Activated naive CD4-positive, alpha-beta T cell treated with anti-CD3 and anti-CD28 coated beads for 36 hours (primary cell): ENCODE results near the gene ACSS1. TPM values are rescaled to one million over a fixed set of nuclear protein-coding genes. Genes with fewer than 3 reads are reported as not detected.
A peak's percentile ranks its signal among the peaks of the same experiment; 100 is the strongest.

Source experiments
- CTCF ChIA-PET: fragments of 350-600 bp; sonication (Branson Sonifier 250); formaldehyde crosslinking; loops from one replicate; lab custom pipeline; 2021; ENCODE audit warnings: antibody characterized with exemption; lab: Charles Lee
- DNase-seq: peaks from one replicate; pipeline ENCODE4 v3.0.0-alpha.2; 2020
- H3K27ac Mint-ChIP-seq: one replicate; pipeline ENCODE4 v1.8.0; 2021; ENCODE audit warnings: mild to moderate bottlenecking, mixed read lengths
- H3K27me3 Mint-ChIP-seq: one replicate; pipeline ENCODE4 v1.8.0; 2021; ENCODE audit warnings: low read depth, mixed read lengths
- H3K36me3 Mint-ChIP-seq: one replicate; pipeline ENCODE4 v1.8.0; 2021; ENCODE audit warnings: low read depth, mixed read lengths
- H3K4me1 Mint-ChIP-seq: one replicate; pipeline ENCODE4 v1.8.0; 2021; ENCODE audit warnings: low read depth, mixed read lengths
- H3K4me3 Mint-ChIP-seq: one replicate; pipeline ENCODE4 v1.8.0; 2021; ENCODE audit warnings: mild to moderate bottlenecking, moderate library complexity, mixed read lengths
- H3K9me3 Mint-ChIP-seq: one replicate; pipeline ENCODE4 v1.8.0; 2021; ENCODE audit warnings: mixed read lengths
- intact Hi-C: fragments of 100-400 bp; cut with micrococcal nuclease; formaldehyde crosslinking; loops from one replicate; pipeline ENCODE4 v1.15.1; 2023
- total RNA-seq, 2 experiments: library from RNA; stranded (reverse); gene quantifications; one replicate each; pipeline ENCODE4 v1.2.3, GENCODE V29; 2021

ACSS1 gene
- total RNA-seq, 2 experiments from 2014 or later = 9.4 to 10.1 TPM

DNA sequence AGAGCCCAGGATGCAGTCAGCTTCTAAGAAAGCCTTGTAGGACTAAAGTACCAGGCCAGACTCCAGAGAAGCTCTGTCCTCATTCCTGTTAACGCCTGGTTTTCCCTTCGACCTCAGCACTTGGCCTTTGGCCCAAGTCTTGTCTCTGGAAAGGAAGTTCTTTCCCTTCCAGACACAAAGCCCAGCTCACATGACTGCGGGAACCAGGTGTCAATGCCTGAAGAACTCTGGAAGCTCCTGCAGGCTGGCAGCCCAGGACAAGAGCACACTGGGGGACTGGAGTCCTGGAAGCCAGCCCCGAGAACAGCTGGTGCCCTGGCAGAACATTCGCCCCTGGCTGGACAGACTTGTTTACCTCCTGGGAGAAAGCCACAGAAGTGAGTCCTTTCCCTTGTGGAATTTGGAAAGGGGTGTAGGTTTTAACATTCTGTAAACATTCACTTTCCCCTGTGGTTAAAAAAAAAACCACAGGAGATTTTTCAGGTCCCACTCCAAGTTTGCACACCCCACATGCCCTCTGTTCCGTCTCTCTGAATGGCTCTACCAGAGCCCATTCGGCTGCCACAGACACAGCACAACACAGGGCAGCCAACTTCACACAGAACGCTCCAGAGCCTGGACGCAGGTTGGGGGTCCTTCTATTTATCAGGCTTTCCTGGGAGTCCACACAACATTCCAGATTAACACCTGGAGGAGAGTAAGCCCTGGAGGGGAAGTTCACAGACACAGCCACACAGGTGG is 18.1 kb downstream of the ACSS1 start:
- no peaks in the 10 kb centered on the region for H3K9me3 Mint-ChIP-seq
- H3K27ac Mint-ChIP-seq = no peak overlapping the region
- H3K27me3 Mint-ChIP-seq = no peaks in the 10 kb centered on the region
- H3K4me3 Mint-ChIP-seq = no peak overlapping the region
- peaks cover 68% of the 10 kb centered on the region for H3K4me1 Mint-ChIP-seq
- DNase-seq = no peak
- H3K36me3 Mint-ChIP-seq = no peaks in the 10 kb centered on the region
- intact Hi-C loops = no loop called here
- CTCF ChIA-PET = no interaction called here

DNA sequence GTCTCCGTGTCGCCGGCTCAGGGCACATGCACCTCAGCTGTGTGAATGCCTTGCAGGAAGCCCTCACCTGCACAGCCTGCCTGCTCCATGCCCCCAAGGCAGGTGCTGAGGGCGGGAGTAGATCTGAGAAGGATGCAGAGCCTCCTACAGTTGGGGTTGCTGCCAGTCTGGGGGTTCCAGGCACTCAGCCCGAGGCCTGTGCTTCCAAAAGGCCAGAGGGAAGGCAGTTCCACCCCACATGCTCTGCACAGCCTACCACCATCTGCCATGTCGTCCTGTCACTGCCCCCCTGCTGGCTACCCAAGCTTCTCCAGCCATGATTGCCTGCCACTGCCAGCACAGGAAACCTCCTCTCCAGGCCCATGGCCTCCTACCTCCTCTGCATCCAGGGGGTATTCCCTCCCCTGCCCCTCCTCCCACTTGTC is 19.3 kb downstream of the ACSS1 start:
- Mint-ChIP-seq H3K9me3 (no peaks in the 10 kb centered on the region), H3K27ac (peak overlapping the region; percentile 14), H3K27me3 (no peaks in the 10 kb centered on the region), H3K4me1 (peaks cover 68% of the 10 kb centered on the region), H3K36me3 (no peaks in the 10 kb centered on the region), H3K4me3 (no peak overlapping the region)
- CTCF ChIA-PET = interaction anchor here (0.9 to 1.2 kb wide), 2 partner anchors 21 to 27 kb away, joined by 3 to 4 read pairs; no protein-coding TSS in a partner anchor
- no peak for DNase-seq
- intact Hi-C loops = no loop called here

DNA sequence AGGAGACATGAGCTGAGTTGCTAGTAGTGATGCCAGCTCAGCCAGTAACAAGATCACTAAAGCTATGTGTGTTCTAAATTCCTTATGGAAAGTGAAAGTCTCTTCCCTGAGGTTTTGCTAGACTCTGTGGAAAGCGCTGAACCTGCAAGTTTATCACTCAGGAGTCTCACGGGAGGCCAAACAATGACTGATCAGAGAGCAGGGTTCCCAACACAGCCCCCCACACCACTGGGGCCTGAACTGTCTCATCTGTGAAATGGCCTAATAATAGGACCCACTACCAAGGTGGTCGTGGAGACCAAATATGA is 19.9 kb downstream of the ACSS1 start:
- no peaks in the 10 kb centered on the region for H3K27me3 Mint-ChIP-seq
- CTCF ChIA-PET = interaction anchor here (0.9 to 1.2 kb wide), 2 partner anchors 21 to 27 kb away, joined by 3 to 4 read pairs; no protein-coding TSS in a partner anchor
- DNase-seq = no peak
- no peaks in the 10 kb centered on the region for H3K36me3 Mint-ChIP-seq
- no peak overlapping the region for H3K27ac Mint-ChIP-seq
- H3K9me3 Mint-ChIP-seq = no peaks in the 10 kb centered on the region
- H3K4me1 Mint-ChIP-seq = peaks cover 65% of the 10 kb centered on the region
- H3K4me3 Mint-ChIP-seq = no peak overlapping the region
- intact Hi-C loops = no loop called here

DNA sequence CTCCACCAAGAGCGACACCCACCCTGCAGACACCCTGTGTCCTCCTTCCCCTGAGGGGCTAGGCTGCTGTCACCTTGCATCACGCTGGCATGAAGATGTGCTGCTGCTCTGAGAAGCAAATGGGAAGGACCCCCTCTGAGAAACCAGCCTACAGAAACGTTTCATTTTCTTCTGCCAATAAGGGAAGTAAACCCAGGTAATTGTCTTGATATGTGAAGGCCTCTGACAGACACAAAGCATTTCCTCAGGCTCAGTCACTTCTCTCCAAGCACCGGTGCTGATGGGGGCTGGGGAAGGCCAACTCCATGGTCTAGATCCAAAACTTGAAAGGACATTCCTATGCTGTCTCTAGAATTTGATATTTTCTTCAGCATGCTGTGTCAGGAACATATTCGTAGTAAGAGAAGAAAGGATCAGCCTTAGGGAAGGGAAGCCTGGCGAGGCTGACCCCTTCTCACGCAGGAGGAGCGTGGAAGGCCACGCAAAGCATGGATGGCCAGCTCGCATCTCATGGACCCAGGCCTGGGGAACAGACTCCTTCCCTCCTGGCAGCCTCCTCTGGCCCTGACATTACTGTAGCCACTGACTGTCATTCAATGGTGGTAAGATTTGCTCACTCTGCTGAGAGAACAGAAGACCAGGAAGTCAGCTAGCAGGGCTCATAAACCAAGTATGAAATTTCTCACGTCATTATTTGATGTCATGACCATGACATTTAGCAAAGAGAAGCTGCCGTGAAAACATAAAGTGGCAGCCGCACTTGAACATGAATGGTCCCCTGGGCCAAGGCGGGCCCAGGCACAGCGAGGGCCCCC is 20.4 kb downstream of the ACSS1 start:
- peak overlapping the region; percentile 13 for H3K27ac Mint-ChIP-seq
- CTCF ChIA-PET = interaction anchor here (0.9 to 1.2 kb wide), 2 partner anchors 22 to 28 kb away, joined by 3 to 4 read pairs; no protein-coding TSS in a partner anchor

DNA sequence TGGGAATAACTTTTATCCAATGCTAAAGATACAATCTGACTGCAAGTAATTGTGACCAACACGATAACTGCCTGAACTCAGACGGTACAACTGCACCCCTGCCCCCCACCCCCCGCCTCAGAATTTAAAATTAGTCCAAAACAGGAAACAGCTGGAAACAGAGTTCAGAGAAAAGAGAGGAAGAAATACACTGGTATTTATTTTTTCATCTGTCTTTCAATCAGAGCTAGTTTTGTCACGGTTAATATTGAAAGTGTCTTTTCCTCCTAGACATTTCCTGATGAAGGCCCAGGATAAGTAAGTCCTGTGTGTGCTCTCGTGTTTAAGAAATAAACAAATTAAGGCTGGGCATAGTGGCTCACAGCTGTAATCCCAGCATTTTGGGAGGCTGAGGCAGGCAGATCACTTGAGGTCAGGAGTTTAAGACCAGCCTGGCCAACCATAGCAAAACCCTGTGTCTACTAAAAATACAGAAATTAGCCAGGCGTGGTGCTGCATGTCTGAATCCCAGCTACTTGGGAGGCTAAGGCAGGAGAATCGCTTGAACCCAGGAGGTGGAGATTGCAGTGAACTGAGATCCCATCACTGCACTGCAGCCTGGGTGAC is 21.5 kb downstream of the ACSS1 start:
- H3K9me3 Mint-ChIP-seq = no peaks in the 10 kb centered on the region
- H3K27ac Mint-ChIP-seq = peak overlapping the region; percentile 26
- H3K36me3 Mint-ChIP-seq = no peaks in the 10 kb centered on the region
- peaks cover 49% of the 10 kb centered on the region for H3K4me1 Mint-ChIP-seq
- DNase-seq = no peak
- no peaks in the 10 kb centered on the region for H3K27me3 Mint-ChIP-seq
- peak overlapping the region; percentile 23 for H3K4me3 Mint-ChIP-seq
- CTCF ChIA-PET = interaction anchor here (0.6 to 1.4 kb wide), 7 partner anchors 15 to 352 kb away, joined by 3 to 6 read pairs (median 4); no protein-coding TSS in a partner anchor
- intact Hi-C loops = loop anchor here (1.0 kb wide), 2 partner anchors 21 to 43 kb away; no protein-coding TSS in a partner anchor

More for the DNA sequence above, 20.4 kb downstream of the ACSS1 start:
- no peaks in the 10 kb centered on the region for H3K9me3 Mint-ChIP-seq
- H3K4me1 Mint-ChIP-seq = peaks cover 60% of the 10 kb centered on the region
- DNase-seq = no peak
- no peaks in the 10 kb centered on the region for H3K36me3 Mint-ChIP-seq
- intact Hi-C loops = no loop called here
- no peaks in the 10 kb centered on the region for H3K27me3 Mint-ChIP-seq
- H3K4me3 Mint-ChIP-seq = no peak overlapping the region

DNA sequence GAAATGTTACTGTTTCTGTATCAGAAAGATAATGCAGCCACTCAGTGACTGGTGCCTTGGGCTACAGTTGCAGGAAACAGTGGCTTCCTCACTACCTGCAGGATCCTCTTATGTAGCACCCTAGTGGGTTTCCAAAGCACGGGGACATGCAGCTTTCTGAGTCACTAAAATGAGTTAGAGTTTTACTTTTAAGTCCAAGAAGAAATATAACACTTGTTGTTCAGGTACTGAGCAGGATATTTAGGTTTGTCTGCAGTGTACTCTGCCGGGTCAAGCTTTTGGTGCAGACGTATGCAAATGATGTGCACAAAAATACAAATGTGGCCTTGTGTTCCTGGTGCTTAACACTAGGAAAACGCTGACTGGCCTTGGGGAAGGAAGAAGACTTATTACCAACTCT is 22.0 kb downstream of the ACSS1 start:
- Mint-ChIP-seq H3K4me3 (peak overlapping the region; percentile 23), H3K27me3 (no peaks in the 10 kb centered on the region), H3K36me3 (no peaks in the 10 kb centered on the region), H3K9me3 (no peaks in the 10 kb centered on the region), H3K27ac (peak overlapping the region; percentile 26), H3K4me1 (peaks cover 46% of the 10 kb centered on the region)
- CTCF ChIA-PET = interaction anchor here (0.9 to 1.4 kb wide), 4 partner anchors 29 to 144 kb away, joined by 3 to 6 read pairs (median 4); no protein-coding TSS in a partner anchor
- intact Hi-C loops = loop anchor here (1.0 kb wide), 2 partner anchors 21 to 43 kb away; no protein-coding TSS in a partner anchor
- peak; percentile 55 for DNase-seq

DNA sequence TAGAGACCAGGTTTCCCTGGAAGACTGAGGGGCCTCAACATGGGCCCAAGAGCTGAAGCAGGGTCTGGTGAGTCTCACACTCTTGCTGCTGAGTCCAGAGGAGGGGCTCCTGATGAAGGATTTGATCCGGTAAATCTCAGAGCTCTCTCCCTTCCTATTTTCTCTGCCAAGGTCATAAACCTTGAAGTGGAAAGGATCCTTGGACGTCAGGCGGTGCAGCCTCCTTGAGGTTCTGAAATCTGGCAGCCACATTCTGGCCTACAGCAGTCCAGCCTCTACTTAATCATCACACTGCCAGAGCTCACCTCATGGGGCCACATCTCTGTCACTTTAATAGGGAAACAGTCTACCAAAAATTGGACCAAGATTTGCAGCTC is 24.0 kb downstream of the ACSS1 start:
- peaks cover 34% of the 10 kb centered on the region for H3K4me1 Mint-ChIP-seq
- no peak overlapping the region for H3K4me3 Mint-ChIP-seq
- CTCF ChIA-PET = interaction anchor here (0.7 to 1.2 kb wide), 3 partner anchors 35 to 103 kb away, joined by 3 to 8 read pairs (median 3); partner anchors contain the start of gene APMAP
- H3K36me3 Mint-ChIP-seq = peaks cover 2% of the 10 kb centered on the region
- no peaks in the 10 kb centered on the region for H3K27me3 Mint-ChIP-seq
- no peak overlapping the region for H3K27ac Mint-ChIP-seq
- DNase-seq = no peak
- intact Hi-C loops = no loop called here
- H3K9me3 Mint-ChIP-seq = no peaks in the 10 kb centered on the region

DNA sequence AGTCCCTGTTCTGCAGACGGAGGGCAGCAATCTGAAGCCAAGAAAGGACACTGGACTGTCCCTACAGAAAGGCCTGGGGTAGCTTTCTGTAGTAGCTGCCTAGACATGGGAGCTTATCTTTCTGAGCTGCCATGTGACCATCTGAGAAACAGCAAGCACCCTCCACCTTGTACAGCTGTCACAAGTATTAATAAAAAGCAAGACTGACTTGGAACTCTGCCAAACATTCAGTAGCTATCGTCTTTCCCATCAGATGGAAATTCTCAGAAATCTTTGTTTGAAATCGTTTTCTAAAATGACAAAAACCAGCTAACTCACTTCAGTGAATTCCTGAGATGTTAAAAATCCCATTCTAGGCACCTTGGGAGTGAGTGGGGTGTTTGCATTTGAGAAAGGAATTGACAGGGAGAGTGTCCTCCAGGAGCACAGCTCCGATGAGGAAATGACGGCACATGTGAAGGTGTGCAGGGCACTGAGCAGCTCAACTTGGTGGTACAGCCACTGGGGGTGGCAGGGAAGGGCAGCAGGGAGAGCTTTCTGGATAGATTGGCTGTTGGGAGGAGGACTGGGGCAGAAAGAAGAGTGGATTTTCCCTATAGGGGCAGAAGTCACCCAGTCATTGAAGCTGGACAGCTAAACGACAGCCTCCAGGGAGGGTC is 24.5 kb downstream of the ACSS1 start:
- Mint-ChIP-seq H3K27ac (no peak overlapping the region), H3K9me3 (no peaks in the 10 kb centered on the region), H3K36me3 (peaks cover 2% of the 10 kb centered on the region), H3K4me3 (no peak overlapping the region), H3K4me1 (peaks cover 30% of the 10 kb centered on the region), H3K27me3 (no peaks in the 10 kb centered on the region)
- CTCF ChIA-PET = interaction anchor here (0.6 to 1.2 kb wide), 3 partner anchors 30 to 103 kb away, joined by 3 to 8 read pairs (median 3); partner anchors contain the start of gene APMAP
- intact Hi-C loops = no loop called here
- DNase-seq = no peak

DNA sequence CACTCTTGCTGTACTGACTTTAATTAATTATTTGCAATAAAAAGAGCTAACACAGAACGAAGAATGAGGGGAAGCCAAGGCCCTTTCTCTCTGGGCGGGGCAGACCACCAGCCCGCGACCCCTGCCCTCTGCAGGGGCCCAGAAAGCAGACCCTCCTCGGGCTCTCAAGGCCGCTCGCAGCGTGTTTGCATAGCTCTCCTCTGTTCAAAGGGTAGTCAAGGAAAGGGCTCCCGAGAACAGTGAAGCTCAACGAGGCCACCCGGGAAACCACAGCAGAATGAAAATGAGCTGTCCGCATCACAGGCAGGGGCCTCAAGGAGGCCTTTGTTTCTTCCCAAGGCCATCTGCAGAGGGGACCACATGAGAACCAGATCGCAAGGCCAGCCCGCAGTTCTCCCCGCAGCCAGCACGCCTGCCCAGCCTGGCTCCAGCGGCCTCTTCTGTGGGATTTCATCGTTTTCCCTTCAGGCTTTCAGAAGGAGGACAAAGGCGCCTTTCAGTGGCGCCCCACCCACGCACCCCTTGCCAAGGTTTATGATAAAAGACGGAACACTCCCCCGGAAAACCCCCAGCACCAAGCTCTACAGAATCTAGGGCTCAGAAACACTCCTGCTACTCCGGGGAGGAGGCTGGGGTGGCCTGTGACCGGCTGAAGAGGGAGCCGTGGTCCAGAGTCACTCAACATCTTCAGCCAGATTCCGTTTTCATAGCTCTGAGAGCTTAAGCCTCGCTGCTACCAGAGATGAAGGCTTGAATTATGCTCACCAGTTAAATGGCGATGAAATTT is 25.3 kb downstream of the ACSS1 start:
- DNase-seq = no peak
- Mint-ChIP-seq H3K4me3 (no peak overlapping the region), H3K27ac (no peak overlapping the region), H3K27me3 (no peaks in the 10 kb centered on the region), H3K36me3 (peaks cover 2% of the 10 kb centered on the region), H3K4me1 (peaks cover 23% of the 10 kb centered on the region), H3K9me3 (no peaks in the 10 kb centered on the region)
- CTCF ChIA-PET = interaction anchor here (0.5 kb wide), 1 partner anchor 50 kb away, joined by 7 read pairs; no protein-coding TSS in a partner anchor
- intact Hi-C loops = no loop called here

DNA sequence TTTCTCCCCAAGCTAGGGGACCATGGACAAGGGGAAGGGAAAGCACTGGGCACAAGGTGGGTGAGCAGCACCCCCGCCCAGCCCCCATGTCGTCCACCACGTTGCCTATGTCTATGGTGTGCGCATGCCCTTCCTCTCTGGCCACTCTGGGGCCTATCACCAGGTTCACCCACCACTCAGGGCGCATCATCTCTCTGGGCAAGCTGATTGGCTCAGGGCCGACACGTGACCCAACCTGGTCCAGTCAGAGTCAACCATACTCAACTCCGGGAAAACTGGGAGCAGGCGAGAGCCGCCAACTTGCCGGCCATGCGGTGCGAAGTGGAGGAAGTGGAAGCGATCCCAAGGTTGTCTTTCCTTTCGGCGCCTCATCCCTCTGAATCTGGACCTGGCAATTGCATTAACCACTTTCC is 25.9 kb downstream of the ACSS1 start:
- no peak for DNase-seq
- Mint-ChIP-seq H3K4me1 (peaks cover 20% of the 10 kb centered on the region), H3K9me3 (no peaks in the 10 kb centered on the region), H3K4me3 (no peak overlapping the region), H3K36me3 (peaks cover 2% of the 10 kb centered on the region), H3K27me3 (no peaks in the 10 kb centered on the region), H3K27ac (no peak overlapping the region)
- intact Hi-C loops = no loop called here
- CTCF ChIA-PET = no interaction called here

DNA sequence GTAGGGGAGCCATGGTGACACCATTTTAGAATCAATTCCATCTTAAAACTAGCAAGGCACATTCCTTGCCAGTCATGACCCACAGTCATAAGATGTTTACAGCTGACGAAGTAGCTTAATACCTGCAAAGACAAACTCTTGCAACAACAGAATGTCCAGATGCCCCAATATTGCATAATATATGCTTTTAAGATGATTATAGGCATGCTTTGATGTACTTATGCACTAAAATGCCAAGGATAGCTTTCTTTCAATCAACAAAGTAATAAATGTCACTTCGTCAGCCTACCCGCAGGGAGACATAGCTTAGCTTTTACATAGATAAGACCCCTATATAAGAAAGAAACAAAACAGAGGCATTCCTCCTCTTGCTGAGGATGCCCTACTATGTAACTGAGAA is 26.7 kb downstream of the ACSS1 start:
- H3K27ac Mint-ChIP-seq = no peak overlapping the region
- H3K4me1 Mint-ChIP-seq = peaks cover 11% of the 10 kb centered on the region
- CTCF ChIA-PET = interaction anchor here (0.6 kb wide), 1 partner anchor 386 kb away, joined by 3 read pairs; no protein-coding TSS in a partner anchor
- no peaks in the 10 kb centered on the region for H3K27me3 Mint-ChIP-seq
- H3K4me3 Mint-ChIP-seq = no peak overlapping the region
- intact Hi-C loops = no loop called here
- DNase-seq = no peak
- peaks cover 2% of the 10 kb centered on the region for H3K36me3 Mint-ChIP-seq
- no peaks in the 10 kb centered on the region for H3K9me3 Mint-ChIP-seq
